ENCODE measurements around the gene PER1. TPM values are rescaled to one million over a fixed set of nuclear protein-coding genes. Genes with fewer than 3 reads are reported as not detected.
A peak's percentile ranks its signal among the peaks of the same experiment; 100 is the strongest.

The PER1 gene
- total and polyA plus RNA-seq, 9 of the 15 experiments (the other 6 are each of a cell fraction or from before 2014, with no cell fraction given), result 0.13 to 26.0 (median 3.4) TPM

- no peak for TF ChIP-seq ZBTB33 (CRISPR knock-in tag; IDR thresholded peaks at IDR 0.05)
- no peak for TF ChIP-seq CEBPB (tag; IDR thresholded peaks at IDR 0.05)
- peak; percentile 57 for TF ChIP-seq GMEB1 (CRISPR knock-in tag; IDR thresholded peaks at IDR 0.05)
- TF ChIP-seq NCOR1 (IDR thresholded peaks at IDR 0.05), result no peak
- peak; percentile 77; the same call in 1 of the 2 replicates for TF ChIP-seq NKRF (IDR thresholded peaks at IDR 0.05; ENCODE audit: borderline replicate concordance)
- TF ChIP-seq HIVEP1 (CRISPR knock-in tag; IDR thresholded peaks at IDR 0.05), result no peak
- 0 out of 4 replicates have a peak, but pooled peaks of 1 of the 2 experiments have one; percentile 41 for TF ChIP-seq KDM4B (IDR thresholded peaks at IDR 0.05; ENCODE audit: borderline replicate concordance in 2 of 2, low read depth in 1 of 2)
- no peak for TF ChIP-seq POLR3G (IDR thresholded peaks at IDR 0.05; ENCODE audit: extremely low read depth, insufficient read length, insufficient replicate concordance)
- TF ChIP-seq ZNF12 (CRISPR knock-in tag; IDR thresholded peaks at IDR 0.05), result no peak
- TF ChIP-seq MCM7 (IDR thresholded peaks at IDR 0.05), result no peak
Measured at GRCh38 chr17:8138672-8139371, 13.4 kb downstream of the PER1 start (continued).

Data from K562 (cell line).